Prostate gland (tissue), 2 donors: ENCODE data around the gene KRTAP5-9. TPM values are rescaled to one million over a fixed set of nuclear protein-coding genes. Genes with fewer than 3 reads are reported as not detected.
"Not testable (repeated sequence)": the region's sequence is repeated elsewhere in the genome, so short reads cannot be mapped to it uniquely, and the experiment has no call there.

Experiments
- DNase-seq: peaks from one replicate; pipeline ENCODE4 v3.0.0-alpha.2; 2019; ENCODE audit warnings: low spot score
- H3K27ac ChIP-seq, 2 donors: fragments of 200-600 bp; sonication (generic); 2 replicates each; pipeline ENCODE4 v1.5.1; 2017 to 2019
- H3K27me3 ChIP-seq: fragments of 200-600 bp; sonication (generic); replicated peaks from 2 replicates; pipeline ENCODE4 v1.5.1; 2019; ENCODE audit not compliant: insufficient read depth
- H3K36me3 ChIP-seq, 2 donors: fragments of 200-600 bp; sonication (generic); 1 replicate in 1 of 2; 2 replicates in 1 of 2; pipeline versions ENCODE4 v1.5.1 to v1.8.1; 2017 to 2019
- H3K4me1 ChIP-seq: fragments of 200-600 bp; sonication (generic); replicated peaks from 2 replicates; pipeline ENCODE4 v1.5.1; 2019
- H3K4me3 ChIP-seq, 2 donors: fragments of 200-600 bp; sonication (generic); 2 replicates each; pipeline ENCODE4 v1.5.1; 2017 to 2019
- H3K9me3 ChIP-seq: fragments of 200-600 bp; sonication (generic); 2 replicates; pipeline ENCODE4 v1.5.1; 2017
- POLR2A ChIP-seq: fragments of 450-650 bp; IDR thresholded peaks from one replicate; pipeline ENCODE4 v1.6.1; 2016; ENCODE audit warnings: antibody characterized with exemption, mild to moderate bottlenecking
- POLR2AphosphoS5 ChIP-seq: sonication (generic); formaldehyde crosslinking; IDR thresholded peaks from one replicate; pipeline ENCODE4 v1.6.1; 2017; ENCODE audit warnings: antibody characterized with exemption
- WGBS: methylation state at CpG from one replicate; pipeline ENCODE4 v1.1.5; 2018; 5-methylcytosine and 5-hydroxymethylcytosine counted together
- intact Hi-C: fragments of 100-400 bp; cut with DNase I; formaldehyde crosslinking; loops from one replicate; pipeline ENCODE4 v1.14.2; 2022
- total RNA-seq, 2 donors: library from RNA; depleted of rRNA; stranded (reverse); fragments of >200 nt; gene quantifications; one replicate each; pipeline ENCODE4 v1.1.0, GENCODE V29; 2016
- TF ChIP-seq, protein P1 (sequence below), 4 experiments: fragments of 200-600 bp in 2 of 4; fragments of 450-650 bp in 2 of 4; sonication (generic) in 2 of 4; IDR thresholded peaks; 1 replicate in 3 of 4; 2 replicates in 1 of 4; pipeline ENCODE4 v1.5.1; 2016 to 2019; ENCODE audit warnings: antibody characterized with exemption in 4 of 4, mild to moderate bottlenecking in 2 of 4, moderate library complexity in 2 of 4

KRTAP5-9 gene
- total RNA-seq, 2 donors from 2014 or later, result 2.2 TPM; not detected in 1

DNA sequence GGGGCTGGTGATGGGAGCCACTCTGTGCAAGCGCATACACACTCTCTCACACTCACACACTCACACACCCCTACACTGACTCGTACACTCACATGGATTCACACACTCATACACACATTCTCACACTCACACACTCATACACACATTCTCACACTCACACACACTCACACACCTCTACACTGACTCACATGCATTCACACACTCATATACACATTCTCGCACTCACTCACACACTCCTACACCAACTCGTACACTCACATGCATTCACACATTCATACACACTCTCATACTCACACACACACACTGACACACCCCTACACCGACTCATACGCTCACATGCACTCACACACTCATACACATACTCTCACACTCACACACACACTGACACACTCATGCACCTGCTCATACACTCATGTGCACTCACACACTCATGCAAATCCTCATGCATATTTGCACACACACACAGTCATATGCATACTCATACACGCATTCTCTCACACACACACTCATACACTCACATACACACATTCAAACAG lies 29.3 kb downstream of the KRTAP5-9 start:
- Histone ChIP-seq H3K9me3 (no peaks in the 10 kb centered on the region), H3K4me3 (no peak overlapping the region), H3K27me3 (no peaks in the 10 kb centered on the region), H3K4me1 (no peaks in the 10 kb centered on the region), H3K36me3 (no peaks in the 10 kb centered on the region), H3K27ac (no peak overlapping the region)
- TF ChIP-seq POLR2A, result no peak
- TF ChIP-seq, protein P1, sequence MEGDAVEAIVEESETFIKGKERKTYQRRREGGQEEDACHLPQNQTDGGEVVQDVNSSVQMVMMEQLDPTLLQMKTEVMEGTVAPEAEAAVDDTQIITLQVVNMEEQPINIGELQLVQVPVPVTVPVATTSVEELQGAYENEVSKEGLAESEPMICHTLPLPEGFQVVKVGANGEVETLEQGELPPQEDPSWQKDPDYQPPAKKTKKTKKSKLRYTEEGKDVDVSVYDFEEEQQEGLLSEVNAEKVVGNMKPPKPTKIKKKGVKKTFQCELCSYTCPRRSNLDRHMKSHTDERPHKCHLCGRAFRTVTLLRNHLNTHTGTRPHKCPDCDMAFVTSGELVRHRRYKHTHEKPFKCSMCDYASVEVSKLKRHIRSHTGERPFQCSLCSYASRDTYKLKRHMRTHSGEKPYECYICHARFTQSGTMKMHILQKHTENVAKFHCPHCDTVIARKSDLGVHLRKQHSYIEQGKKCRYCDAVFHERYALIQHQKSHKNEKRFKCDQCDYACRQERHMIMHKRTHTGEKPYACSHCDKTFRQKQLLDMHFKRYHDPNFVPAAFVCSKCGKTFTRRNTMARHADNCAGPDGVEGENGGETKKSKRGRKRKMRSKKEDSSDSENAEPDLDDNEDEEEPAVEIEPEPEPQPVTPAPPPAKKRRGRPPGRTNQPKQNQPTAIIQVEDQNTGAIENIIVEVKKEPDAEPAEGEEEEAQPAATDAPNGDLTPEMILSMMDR (IDR thresholded peaks at IDR 0.05), result no peak
- TF ChIP-seq POLR2AphosphoS5, result no peak
- 90% methylated on average over 7 of the region's 7 CpGs for WGBS
- no peak for DNase-seq
- intact Hi-C loops, result no loop called here

DNA sequence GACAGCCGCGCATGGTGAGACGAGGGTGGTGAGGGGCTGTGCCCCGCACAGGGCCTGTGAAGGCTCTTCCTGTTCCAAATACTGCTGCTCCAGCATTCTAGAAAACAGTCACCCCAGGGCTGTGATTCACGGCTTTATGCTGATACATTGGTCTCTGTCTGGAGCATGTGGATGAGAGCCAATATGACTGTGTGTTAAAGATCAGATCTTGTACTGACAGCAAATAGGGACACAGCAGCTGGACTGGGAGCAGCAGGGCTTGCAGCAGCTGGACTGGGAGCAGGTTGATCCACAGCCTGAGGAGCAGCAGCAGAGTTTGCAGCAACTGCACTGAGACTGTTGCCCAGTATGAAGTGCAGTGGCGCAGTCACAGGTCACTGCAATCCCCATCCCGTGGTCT lies 31.3 kb downstream of the KRTAP5-9 start:
- H3K4me3 ChIP-seq, intact Hi-C loops, H3K27me3 ChIP-seq, H3K27ac ChIP-seq, H3K9me3 ChIP-seq, DNase-seq, H3K4me1 ChIP-seq, H3K36me3 ChIP-seq: not testable (repeated sequence)
- WGBS, result 61% methylated on average over 7 of the region's 7 CpGs

DNA sequence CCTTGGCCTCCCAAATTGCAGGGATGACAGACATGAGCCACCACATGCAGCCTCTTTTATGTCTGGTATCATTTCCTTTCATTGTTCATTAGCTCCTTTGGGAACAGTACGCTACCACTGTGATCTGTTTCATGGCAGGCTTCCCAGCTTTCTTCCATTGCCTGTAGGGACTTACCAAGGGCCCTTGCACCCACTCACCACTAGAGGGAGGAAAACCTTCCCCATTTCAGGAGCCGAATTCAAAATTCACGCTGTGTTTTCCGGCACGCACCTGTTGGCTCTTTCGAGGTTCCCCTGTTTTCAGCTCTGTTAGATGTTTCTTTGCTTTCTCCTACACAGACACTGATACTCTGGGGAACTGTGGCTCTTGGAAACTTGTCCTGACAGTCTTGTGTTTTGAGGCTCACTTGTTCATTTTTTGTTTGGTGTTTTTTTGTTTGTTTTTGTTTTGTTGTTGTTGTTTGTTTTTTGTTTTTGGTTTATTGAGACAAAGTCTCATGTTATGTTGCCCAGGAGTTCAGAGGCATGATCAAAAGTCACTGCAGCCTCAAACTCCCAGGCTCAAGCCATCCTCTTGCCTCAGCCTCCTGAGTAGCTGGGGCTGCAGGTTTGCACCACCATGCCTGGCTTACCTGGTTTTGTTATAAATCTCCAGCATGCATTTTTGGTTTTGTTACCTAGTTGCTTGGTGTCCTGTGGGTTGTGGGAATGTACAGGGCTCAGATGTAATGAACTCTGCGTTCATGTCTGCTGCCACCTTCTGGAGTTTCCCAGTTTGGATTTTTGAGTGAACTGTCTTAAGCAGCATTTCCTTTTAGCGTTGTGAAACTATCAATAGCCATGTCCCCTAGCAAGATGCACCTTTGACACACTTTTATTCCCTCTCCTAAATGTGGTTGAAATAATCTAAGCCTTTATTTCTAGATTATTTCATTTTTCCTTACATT lies 32.1 kb downstream of the KRTAP5-9 start:
- H3K4me3 ChIP-seq, result no peak overlapping the region
- peak; percentile 79 for DNase-seq
- H3K27ac ChIP-seq, result no peak overlapping the region
- 10% methylated on average over 8 of the region's 8 CpGs for WGBS
- no peaks in the 10 kb centered on the region for H3K4me1 ChIP-seq
- TF ChIP-seq, protein P1 (IDR thresholded peaks at IDR 0.05), result peak; percentile 46 to 77 (median 63)
- TF ChIP-seq POLR2AphosphoS5, result peak; percentile 37
- no peak for TF ChIP-seq POLR2A
- intact Hi-C loops, result no loop called here
- no peaks in the 10 kb centered on the region for H3K27me3 ChIP-seq
- H3K36me3 ChIP-seq, result no peaks in the 10 kb centered on the region
- H3K9me3 ChIP-seq, result no peaks in the 10 kb centered on the region

DNA sequence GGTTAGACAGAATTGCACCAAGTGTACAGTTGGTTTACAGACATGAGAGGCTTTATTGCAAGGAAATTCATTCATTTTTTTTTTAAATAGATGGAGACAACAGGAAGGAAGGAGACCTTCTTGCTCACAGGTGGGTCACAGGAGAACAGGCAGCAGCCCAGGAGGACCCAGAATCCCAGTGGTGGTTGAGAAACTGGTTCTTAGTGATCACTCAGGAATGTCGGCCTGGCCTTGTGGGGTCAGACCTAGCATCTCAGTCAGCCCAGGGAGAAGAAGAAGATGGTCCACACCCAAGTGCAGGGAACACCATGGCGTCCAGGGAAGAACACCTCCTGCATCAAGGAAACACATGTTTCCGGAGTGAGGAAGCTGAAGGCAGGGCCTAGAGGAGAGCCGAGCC lies 33.6 kb downstream of the KRTAP5-9 start:
- Histone ChIP-seq H3K27me3 (no peaks in the 10 kb centered on the region), H3K4me1 (no peaks in the 10 kb centered on the region), H3K9me3 (no peaks in the 10 kb centered on the region), H3K27ac (no peak overlapping the region), H3K36me3 (no peaks in the 10 kb centered on the region), H3K4me3 (no peak overlapping the region)
- no peak for DNase-seq
- TF ChIP-seq POLR2AphosphoS5, result no peak
- intact Hi-C loops, result no loop called here
- WGBS, result 87% methylated on average over 4 of the region's 4 CpGs

DNA sequence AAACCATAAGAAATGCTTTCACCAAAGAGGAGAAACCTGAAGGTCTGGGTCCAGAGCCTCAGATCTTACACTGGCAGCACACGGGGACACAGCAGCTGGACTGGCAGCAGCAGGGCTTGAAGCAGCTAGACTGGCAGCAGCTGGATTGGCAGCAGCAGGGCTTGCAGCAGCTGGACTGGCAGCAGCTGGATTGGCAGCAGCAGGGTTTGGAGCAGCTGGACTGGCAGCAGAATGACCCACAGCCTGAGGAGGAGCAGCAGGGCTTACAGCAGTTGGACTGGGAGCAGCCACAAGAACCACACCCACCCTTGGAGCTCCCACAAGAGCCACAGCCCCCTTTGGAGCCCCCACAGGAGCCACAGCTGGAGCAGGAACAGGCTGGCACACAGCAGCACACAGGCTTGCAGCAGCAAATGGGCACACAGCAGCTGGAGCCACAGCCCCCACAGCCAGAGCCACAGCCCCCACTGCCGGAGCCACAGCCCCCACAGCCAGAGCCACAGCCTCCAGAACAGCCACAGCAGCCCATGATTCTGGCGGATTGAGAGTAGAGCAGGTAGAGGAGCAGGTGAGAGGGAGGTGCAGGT lies 34.2 kb downstream of the KRTAP5-9 start, which contains the start of gene KRTAP5-11:
TSS of gene KRTAP5-11 (minus strand) at position 567 of the 587 bp plus-strand sequence. CDS start at position 529, 38 bp downstream.
- no peaks in the 10 kb centered on the region for H3K27me3 ChIP-seq
- no peak for DNase-seq
- TF ChIP-seq POLR2AphosphoS5 (no peak), POLR2A (no peak)
- TF ChIP-seq, protein P1 (IDR thresholded peaks at IDR 0.05), result no peak
- no peak within 1 kb of the TSS for H3K4me3 ChIP-seq
- WGBS, result 89% methylated on average over 2 of the region's 3 CpGs
- no peaks in the 10 kb centered on the region for H3K9me3 ChIP-seq
- H3K4me1 ChIP-seq, result no peaks in the 10 kb centered on the region
- intact Hi-C loops, result no loop called here
- H3K27ac ChIP-seq, result no peak within 1 kb of the TSS
- no peaks in the 10 kb centered on the region for H3K36me3 ChIP-seq

DNA sequence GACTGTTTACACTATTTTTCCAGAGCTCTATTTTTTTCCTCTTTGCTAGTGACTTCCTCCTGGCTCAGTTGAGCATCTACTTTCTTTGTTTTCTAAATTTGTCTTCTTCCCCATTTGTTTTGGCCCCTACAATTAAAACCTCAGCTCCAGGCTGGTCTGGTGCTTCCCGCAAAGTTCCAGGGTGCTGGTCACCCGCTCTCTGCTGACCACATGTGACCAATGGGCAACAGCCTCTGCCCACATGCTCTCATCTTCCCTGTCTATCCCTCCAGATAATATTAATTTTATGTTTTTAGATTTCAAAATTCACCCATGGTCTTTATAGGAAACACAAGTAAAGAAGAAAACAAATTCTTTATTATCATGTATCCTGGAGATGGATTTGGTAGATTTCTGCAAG lies 34.7 kb downstream of the KRTAP5-9 start:
- H3K4me3 ChIP-seq, DNase-seq, H3K4me1 ChIP-seq, intact Hi-C loops, H3K9me3 ChIP-seq, H3K27me3 ChIP-seq, H3K27ac ChIP-seq, H3K36me3 ChIP-seq: not testable (repeated sequence)
- WGBS, result 92% methylated on average over 2 of the region's 2 CpGs

DNA sequence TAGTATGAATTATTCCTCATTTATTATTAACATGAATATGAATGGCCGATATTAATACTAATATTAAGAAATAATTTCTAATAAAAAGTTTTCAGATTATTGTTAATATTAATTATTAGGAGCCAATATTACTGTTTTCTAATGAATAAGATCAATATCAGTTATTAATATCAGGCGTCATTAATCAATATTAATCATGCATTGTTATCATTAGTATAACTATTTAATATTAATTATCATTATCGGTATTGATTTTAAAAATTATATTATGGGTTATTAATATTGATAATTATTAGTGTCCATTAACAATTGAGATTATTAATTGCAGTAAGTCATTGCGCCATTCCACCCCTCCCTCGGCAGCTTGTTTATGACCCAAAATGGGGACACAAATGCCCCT lies 37.5 kb downstream of the KRTAP5-9 start:
- intact Hi-C loops, result not testable (repeated sequence)
- 91% methylated on average over 5 of the region's 5 CpGs for WGBS

DNA sequence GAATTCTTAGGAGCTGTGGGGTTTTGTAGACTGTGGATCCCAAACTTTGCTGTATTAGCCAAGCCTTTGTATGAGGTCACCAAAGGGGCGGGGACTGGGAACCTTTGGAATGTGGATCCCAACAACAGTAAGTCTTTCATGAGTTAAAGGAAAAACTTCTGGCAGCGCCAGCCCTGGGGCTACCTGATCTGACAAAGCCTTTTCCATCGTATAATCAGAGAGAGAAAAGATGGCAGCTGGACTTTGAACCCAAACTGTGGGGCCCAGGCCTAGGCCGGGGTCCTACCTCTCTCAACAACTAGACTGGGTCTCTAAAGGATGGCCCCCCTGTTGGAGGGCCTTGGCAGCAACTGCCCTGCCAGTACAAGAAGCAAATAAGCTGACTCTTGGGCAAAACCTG lies 40.1 kb downstream of the KRTAP5-9 start:
- WGBS, result 55% methylated on average over 4 of the region's 4 CpGs
- DNase-seq, H3K27me3 ChIP-seq, intact Hi-C loops, H3K4me1 ChIP-seq, H3K9me3 ChIP-seq, H3K36me3 ChIP-seq, H3K27ac ChIP-seq, H3K4me3 ChIP-seq: not testable (repeated sequence)

More for the DNA sequence above, 37.5 kb downstream of the KRTAP5-9 start:
- H3K27ac ChIP-seq, H3K36me3 ChIP-seq, H3K27me3 ChIP-seq, H3K9me3 ChIP-seq, H3K4me1 ChIP-seq, H3K4me3 ChIP-seq, DNase-seq: not testable (repeated sequence)
